Coronary artery (tissue), 2 donors: Measurements from ENCODE around the gene OSR1.
A peak's percentile ranks its signal among the peaks of the same experiment; 100 is the strongest.

Source experiments
- DNase-seq: peaks from one replicate; pipeline ENCODE4 v3.0.0-alpha.2; 2017; ENCODE audit warnings: low spot score
- H3K27ac ChIP-seq, 2 donors: fragments of 200-600 bp; sonication (generic); one replicate each; pipeline ENCODE4 v1.5.1; 2016 to 2019
- H3K4me3 ChIP-seq: fragments of 200-600 bp; sonication (generic); 2 replicates; pipeline ENCODE4 v1.5.1; 2016; ENCODE audit warnings: mild to moderate bottlenecking, moderate library complexity
- TF ChIP-seq, protein P1 (sequence below): fragments of 200-600 bp; sonication (generic); IDR thresholded peaks from one replicate; pipeline ENCODE4 v1.5.1; 2019; ENCODE audit warnings: antibody characterized with exemption

The OSR1 gene

DNA sequence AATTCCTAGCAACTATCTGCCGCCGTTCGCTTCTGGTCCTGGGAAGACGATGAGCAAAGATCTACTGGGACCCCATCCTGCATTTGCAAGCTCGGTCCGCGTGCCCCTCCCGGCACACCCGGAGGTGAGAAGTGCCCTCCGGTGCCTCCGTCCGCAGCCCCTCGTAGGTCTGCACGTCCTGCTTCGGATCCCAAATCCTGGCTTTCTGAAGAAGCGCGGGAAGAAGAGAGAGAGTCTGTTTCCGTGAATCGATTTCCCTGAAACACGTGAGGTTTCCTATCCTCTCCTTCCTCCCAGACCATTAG is 5.0 kb upstream of the OSR1 start:
- no peak for DNase-seq
- Histone ChIP-seq H3K27ac (peak overlapping the region; percentile 35 to 76), H3K4me3 (peak overlapping the region; percentile 83)
- TF ChIP-seq, protein P1, sequence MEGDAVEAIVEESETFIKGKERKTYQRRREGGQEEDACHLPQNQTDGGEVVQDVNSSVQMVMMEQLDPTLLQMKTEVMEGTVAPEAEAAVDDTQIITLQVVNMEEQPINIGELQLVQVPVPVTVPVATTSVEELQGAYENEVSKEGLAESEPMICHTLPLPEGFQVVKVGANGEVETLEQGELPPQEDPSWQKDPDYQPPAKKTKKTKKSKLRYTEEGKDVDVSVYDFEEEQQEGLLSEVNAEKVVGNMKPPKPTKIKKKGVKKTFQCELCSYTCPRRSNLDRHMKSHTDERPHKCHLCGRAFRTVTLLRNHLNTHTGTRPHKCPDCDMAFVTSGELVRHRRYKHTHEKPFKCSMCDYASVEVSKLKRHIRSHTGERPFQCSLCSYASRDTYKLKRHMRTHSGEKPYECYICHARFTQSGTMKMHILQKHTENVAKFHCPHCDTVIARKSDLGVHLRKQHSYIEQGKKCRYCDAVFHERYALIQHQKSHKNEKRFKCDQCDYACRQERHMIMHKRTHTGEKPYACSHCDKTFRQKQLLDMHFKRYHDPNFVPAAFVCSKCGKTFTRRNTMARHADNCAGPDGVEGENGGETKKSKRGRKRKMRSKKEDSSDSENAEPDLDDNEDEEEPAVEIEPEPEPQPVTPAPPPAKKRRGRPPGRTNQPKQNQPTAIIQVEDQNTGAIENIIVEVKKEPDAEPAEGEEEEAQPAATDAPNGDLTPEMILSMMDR = no peak

DNA sequence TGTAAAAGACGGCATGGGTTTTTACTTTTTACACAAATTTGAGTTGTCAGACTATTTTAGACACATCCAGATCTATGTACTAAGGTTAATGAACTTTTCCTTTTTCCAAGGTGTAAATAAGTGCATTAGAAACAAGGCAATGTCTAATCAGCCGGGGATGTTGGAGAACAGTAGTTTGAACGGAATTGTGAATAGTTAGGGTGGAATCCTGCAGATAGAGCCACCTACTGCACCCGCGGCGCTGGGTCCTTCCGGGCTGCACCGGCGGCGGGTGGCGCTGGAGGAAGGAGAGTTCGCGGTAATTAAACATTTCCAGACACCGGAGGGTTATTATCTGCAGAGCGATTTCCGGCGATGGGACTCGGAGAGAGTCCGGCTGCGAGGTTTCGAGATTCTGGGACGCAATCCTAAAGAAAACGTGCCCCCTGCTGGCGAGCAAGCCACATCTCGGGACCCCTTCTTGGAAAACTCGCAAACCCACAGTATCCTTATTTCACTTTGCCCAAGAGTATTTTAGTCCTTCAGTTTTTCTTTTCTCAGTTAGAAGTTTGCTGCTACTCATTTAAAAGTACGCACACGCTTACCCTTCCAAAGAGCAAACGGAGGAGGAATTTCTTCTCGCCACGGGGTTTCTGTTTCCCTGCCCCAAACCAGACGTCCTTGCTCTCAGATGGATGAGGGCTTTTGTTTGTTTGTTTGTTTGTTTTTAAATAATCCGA is 4.5 kb upstream of the OSR1 start:
- TF ChIP-seq, protein P1 = peak; percentile 75
- DNase-seq = peak; percentile 89
- Histone ChIP-seq H3K27ac (peak overlapping the region; percentile 61 to 76), H3K4me3 (peak overlapping the region; percentile 83)

DNA sequence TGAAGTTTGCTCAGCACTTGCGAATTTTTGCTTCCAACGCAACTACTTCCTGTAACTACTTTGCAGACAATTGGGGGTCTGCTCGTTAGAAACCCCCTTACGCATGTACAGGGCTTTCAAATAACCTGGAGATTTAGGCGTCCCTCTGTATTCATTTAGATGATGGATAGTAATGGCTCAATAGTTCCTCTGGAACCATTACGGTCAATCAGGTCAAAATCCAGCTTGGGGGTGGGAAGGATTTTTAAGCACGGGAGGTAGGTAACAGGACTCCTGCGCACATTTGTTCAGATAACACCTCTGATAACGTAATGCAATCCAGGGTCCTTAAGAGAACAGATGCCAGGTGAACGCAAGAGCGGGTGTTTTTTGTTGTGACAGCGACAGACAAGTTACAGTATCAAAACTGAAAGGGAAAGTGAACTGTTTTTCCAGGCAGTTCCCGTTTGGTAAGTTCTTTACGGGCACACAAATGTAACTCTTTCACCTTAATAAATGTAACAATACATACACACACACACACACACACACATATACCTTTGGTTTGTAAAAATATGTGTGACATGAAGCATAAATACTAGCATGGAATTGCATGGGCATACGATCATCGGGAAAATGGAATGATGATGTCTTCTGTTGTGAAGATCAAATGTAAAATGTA is 3.8 kb upstream of the OSR1 start:
- Histone ChIP-seq H3K27ac (peak overlapping the region; percentile 61 to 76), H3K4me3 (peak overlapping the region; percentile 83)
- TF ChIP-seq, protein P1 = no peak
- DNase-seq = no peak

DNA sequence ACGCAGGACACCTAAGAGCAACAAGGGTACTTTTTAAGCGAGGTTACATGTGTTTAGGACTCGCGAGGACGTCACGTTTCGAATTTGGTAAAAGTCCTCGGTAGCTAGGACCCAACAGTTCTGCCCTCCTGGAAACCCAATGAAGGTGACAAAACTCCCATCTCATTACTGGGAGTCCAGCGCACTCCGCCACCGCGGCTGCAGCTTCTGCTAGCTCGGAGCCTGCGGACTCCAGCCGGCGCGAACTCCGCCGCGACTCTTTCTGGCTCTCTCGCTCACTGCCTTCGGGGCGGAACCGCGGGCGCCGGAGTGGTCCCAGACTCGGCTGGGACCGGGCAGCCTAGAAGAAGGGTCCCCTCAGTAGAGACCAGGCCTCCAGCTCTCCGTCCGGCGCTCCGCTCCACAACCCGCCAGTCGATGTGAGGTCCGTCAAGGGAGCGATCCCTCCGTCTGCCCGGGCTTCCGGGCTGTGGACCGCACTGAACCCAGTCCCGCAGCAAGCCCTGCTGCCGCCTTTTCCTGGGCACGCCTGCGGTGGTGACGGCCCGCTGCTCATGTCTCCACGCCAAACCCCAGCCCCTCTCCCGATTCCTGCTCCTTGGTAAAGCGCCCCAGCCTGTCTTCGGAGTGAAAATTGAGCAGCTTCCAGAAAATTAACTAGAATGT is 3.0 kb upstream of the OSR1 start:
- TF ChIP-seq, protein P1 = no peak
- Histone ChIP-seq H3K4me3 (peak overlapping the region; percentile 83), H3K27ac (peak overlapping the region; percentile 5 to 77)
- no peak for DNase-seq

DNA sequence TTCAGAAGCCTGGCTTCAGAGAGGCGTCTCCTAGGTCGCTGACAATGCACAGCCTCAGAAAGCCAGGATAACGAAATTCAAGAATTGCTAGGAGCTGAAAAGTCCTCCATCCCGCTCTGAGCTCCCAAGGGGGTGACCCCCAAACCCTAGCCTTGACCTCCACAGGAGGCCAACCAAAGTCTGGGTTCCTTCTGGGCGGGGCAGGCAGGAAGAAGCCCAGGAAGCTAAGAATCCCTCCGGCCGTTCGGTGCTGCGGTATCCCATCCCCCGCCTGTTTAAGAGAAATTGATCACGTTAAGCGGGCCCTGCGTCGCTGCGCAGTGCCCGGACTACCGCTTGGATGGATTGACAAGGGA is 2.5 kb upstream of the OSR1 start:
- peak overlapping the region; percentile 83 for H3K4me3 ChIP-seq
- TF ChIP-seq, protein P1 = no peak

DNA sequence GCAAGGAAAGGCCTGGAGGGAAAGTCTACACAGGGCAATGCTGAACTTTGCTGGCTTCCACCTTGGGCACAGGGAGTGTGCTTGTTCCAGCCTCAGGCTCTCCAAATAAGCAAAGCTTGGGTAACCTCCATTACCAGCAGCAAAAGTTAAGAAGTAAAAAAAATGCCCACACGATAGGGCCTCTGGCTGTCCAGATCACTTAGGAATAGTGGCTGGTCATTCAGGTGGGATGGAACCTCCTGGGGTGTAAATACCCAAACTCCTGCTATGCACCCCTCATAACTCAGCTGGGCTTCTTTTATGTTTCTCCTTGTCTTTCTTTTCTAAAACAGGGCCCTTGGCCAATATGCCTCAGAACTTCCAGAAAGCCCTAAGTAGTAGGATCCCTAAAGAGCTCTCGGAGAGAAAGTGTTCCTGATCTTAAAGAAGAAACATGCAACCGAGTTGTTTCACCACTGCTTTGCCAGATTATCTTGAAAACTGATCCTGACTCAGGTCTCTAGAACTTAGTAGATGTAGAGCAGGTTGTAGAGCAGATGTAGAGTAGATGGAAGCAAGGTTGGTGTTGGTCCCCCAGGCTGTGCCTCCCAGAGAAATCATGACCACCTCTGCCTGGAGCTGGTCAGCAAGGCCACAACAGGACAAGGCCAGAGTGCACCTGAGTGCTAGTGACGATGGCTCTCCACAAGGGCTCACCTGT is 2.0 kb upstream of the OSR1 start:
- no peak for DNase-seq
- TF ChIP-seq, protein P1 = no peak
- Histone ChIP-seq H3K4me3 (no peak overlapping the region), H3K27ac (peak overlapping the region; percentile 4 to 93)

More for the DNA sequence above, 2.5 kb upstream of the OSR1 start:
- DNase-seq = no peak
- peak overlapping the region; percentile 4 to 77 for H3K27ac ChIP-seq
